ENCODE measurements around the gene ALPG. TPM values are rescaled to one million over a fixed set of nuclear protein-coding genes. Genes with fewer than 3 reads are reported as not detected.
"Not testable (repeated sequence)": the region's sequence is repeated elsewhere in the genome, so short reads cannot be mapped to it uniquely, and the experiment has no call there.

ALPG gene
- total RNA-seq, 1 donor from 2014 or later, result not detected

DNA sequence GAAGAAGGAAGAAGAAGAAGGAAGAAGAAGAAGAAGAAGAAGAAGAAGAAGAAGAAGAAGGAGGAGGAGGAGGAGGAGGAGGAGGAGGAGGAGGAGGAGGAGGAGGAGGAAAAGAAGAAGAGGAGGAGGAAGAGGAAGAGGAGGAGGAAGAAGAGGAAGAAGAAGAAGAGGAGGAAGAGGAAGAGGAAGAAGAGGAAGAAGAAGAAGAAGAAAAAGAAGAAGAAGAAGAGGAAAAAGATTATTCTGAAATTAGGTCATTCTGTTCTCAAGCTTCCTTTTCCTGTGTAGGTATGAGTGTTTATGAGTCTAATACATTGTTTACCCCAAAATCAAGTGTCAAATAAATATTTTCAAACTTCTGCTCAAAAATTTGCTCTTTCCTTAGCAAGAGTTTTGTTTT lies 21.6 kb upstream of the ALPG start:
- not testable (repeated sequence) for H3K4me3 ChIP-seq (ENCODE audit: low read length in 3 of 3); H3K4me1 ChIP-seq (ENCODE audit: control insufficient read depth in 3 of 3, insufficient read depth in 3 of 3, low read length in 3 of 3); H3K27ac ChIP-seq (ENCODE audit: low read depth, low read length); H3K36me3 ChIP-seq (ENCODE audit: control insufficient read depth in 3 of 3, insufficient read depth in 3 of 3, low read length in 3 of 3); H3K9me3 ChIP-seq (ENCODE audit: control insufficient read depth in 3 of 3, low read length in 3 of 3); H3K9ac ChIP-seq (ENCODE audit: low read depth in 1 of 3, low read length in 3 of 3)
- peaks cover 62 to 79% (median 70%) of the 10 kb centered on the region in 3 donors for H3K27me3 ChIP-seq (ENCODE audit: control insufficient read depth in 3 of 3, insufficient read depth in 3 of 3, low read length in 3 of 3)

DNA sequence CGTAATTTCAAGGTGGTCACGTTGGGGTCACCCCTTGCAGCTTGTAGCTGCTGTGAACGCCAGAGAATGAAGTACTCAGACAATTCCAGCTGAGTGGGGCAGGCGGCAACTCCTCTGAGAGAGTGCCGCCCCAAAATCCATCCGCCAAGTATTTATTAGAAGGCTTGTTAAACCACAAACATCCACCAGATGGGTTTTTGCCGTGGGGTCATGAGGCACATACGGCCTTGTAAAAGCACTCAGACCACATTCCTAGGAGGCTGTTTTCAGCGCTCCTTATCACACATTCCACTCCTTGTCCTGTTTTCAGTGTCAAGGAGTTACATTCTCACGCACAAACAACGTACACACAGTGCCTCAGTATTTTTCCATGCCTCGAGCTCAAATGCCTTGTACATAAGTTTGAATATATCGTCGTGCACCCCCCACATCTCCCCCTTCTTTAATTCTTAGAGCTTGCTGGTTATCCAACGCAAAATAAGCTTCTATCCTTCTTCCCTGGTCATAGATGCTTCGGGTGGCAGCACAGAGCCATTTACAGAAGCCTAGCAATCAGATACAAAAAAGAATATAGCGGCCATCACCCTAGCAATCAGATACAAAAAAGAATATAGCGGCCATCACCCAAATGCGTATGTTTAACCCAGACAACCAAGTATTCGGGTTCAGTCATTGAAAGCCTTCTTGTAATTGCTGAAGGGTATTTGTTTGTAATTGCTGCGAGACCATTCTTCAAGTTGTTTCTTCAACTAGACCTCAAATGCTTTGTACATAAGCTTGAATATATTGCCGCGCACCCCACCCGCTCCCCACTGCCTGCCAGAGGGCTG lies 20.8 kb upstream of the ALPG start:
- Histone ChIP-seq H3K36me3 (ENCODE audit: control insufficient read depth in 3 of 3, insufficient read depth in 3 of 3, low read length in 3 of 3) (no peaks in the 10 kb centered on the region), H3K27ac (ENCODE audit: low read depth, low read length) (no peak overlapping the region), H3K9ac (ENCODE audit: low read depth in 1 of 3, low read length in 3 of 3) (no peak overlapping the region), H3K4me1 (ENCODE audit: control insufficient read depth in 3 of 3, insufficient read depth in 3 of 3, low read length in 3 of 3) (peaks cover 0 to 5% (median 3%) of the 10 kb centered on the region in 3 donors), H3K9me3 (ENCODE audit: control insufficient read depth in 3 of 3, low read length in 3 of 3) (no peaks in the 10 kb centered on the region), H3K27me3 (ENCODE audit: control insufficient read depth in 3 of 3, insufficient read depth in 3 of 3, low read length in 3 of 3) (peaks cover 69 to 84% (median 78%) of the 10 kb centered on the region in 3 donors), H3K4me3 (ENCODE audit: low read length in 3 of 3) (no peak overlapping the region)

DNA sequence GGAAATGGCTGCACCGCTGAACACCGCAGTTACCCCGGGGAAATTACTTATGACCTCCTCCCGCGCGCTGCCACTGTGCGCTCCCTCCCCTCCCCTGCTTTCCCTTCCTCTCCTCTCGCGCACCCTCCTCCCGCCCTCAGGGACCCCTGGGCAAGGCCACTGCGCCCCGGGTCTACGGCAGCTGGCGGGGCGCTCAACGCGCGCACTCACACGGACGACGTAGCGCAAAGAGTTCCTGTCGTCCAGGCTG lies 20.2 kb upstream of the ALPG start:
- Histone ChIP-seq H3K36me3 (ENCODE audit: control insufficient read depth in 3 of 3, insufficient read depth in 3 of 3, low read length in 3 of 3) (no peaks in the 10 kb centered on the region), H3K9ac (ENCODE audit: low read depth in 1 of 3, low read length in 3 of 3) (no peak overlapping the region), H3K9me3 (ENCODE audit: control insufficient read depth in 3 of 3, low read length in 3 of 3) (no peaks in the 10 kb centered on the region), H3K27ac (ENCODE audit: low read depth, low read length) (no peak overlapping the region), H3K4me3 (ENCODE audit: low read length in 3 of 3) (no peak overlapping the region), H3K4me1 (ENCODE audit: control insufficient read depth in 3 of 3, insufficient read depth in 3 of 3, low read length in 3 of 3) (peaks cover 0 to 5% (median 3%) of the 10 kb centered on the region in 3 donors), H3K27me3 (ENCODE audit: control insufficient read depth in 3 of 3, insufficient read depth in 3 of 3, low read length in 3 of 3) (peaks cover 69 to 82% (median 81%) of the 10 kb centered on the region in 3 donors)

DNA sequence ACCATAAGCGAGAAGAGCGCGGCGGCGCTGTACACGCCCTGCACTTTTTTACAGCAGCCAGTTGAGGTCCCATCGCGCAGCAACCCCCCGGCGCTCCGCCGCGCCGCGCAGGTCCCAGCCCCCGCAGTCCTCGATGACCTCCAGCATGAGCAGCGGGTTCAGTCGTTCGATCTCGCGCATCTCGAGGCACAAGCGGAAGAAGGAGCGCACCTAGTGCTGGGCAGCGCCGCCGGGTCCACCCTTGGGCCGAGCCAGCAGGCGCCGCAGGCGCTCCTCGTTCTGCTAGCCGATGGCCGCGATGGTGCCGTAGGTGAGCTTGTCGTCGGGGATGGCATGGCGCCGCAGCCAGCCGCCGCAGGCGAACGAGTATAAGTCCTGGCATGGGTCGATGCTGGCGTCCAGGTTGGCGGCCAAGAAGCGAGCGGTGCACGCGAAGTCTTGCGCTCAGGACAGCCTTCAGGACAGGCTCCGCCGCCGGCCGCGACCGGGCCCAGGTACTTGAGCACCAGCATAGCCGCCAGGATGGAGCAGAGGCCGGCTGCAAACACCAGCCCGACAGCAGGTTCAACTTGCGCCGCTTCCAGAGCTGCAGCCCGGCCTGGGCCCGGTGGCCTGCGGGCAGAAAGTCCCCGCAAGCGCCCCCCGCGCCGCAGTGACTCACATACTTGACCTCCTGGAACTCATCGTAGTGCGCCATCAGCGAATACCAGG lies 19.7 kb upstream of the ALPG start:
- H3K9ac ChIP-seq (ENCODE audit: low read depth in 1 of 3, low read length in 3 of 3), result no peak overlapping the region
- H3K36me3 ChIP-seq (ENCODE audit: control insufficient read depth in 3 of 3, insufficient read depth in 3 of 3, low read length in 3 of 3), result no peaks in the 10 kb centered on the region
- peaks cover 65 to 78% (median 76%) of the 10 kb centered on the region in 3 donors for H3K27me3 ChIP-seq (ENCODE audit: control insufficient read depth in 3 of 3, insufficient read depth in 3 of 3, low read length in 3 of 3)
- H3K4me1 ChIP-seq (ENCODE audit: control insufficient read depth in 3 of 3, insufficient read depth in 3 of 3, low read length in 3 of 3), result peaks cover 0 to 5% (median 3%) of the 10 kb centered on the region in 3 donors
- H3K27ac ChIP-seq (ENCODE audit: low read depth, low read length), result no peak overlapping the region
- H3K4me3 ChIP-seq (ENCODE audit: low read length in 3 of 3), result peak overlapping the region in 1 of 3 donors; percentile 22
- no peaks in the 10 kb centered on the region for H3K9me3 ChIP-seq (ENCODE audit: control insufficient read depth in 3 of 3, low read length in 3 of 3)

DNA sequence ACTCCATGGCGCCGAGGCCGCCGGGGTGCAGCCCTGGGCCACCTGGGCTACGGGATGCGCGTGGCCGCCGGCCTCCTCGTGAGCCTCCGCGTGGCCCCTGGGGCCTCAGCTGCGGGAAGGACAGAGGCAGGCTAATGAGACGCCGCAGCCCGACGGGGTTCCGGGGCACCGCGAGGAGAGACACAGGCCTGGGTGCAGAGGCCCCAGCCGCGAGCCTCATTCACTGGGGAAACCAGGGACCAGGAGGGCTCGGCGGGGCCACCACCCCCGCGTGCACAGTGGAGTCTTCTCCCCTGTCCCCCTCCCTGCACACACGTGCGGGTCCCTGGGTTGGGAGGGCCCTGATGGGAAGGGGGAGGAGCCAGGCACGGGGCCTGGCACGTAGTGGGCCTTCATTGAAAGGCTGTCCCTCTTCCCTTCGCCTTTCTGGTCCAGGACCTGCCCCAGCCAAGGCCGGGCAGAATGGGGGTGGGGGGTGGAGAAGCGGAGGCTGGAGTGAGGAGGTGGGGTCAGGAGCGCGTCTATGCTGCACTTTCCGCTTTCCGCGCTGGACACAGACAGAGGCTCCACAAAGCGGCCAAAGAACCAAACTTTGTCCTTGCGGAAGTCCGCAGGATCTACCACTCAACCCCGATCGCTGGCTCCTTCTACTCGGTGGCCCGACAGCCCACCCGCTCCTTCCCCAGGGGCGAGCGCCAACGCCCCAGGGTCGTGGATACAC lies 19.0 kb upstream of the ALPG start:
- peaks cover 58 to 73% (median 70%) of the 10 kb centered on the region in 3 donors for H3K27me3 ChIP-seq (ENCODE audit: control insufficient read depth in 3 of 3, insufficient read depth in 3 of 3, low read length in 3 of 3)
- no peaks in the 10 kb centered on the region for H3K9me3 ChIP-seq (ENCODE audit: control insufficient read depth in 3 of 3, low read length in 3 of 3)
- H3K4me1 ChIP-seq (ENCODE audit: control insufficient read depth in 3 of 3, insufficient read depth in 3 of 3, low read length in 3 of 3), result peaks cover 0 to 5% (median 3%) of the 10 kb centered on the region in 3 donors
- H3K36me3 ChIP-seq (ENCODE audit: control insufficient read depth in 3 of 3, insufficient read depth in 3 of 3, low read length in 3 of 3), result no peaks in the 10 kb centered on the region
- H3K27ac ChIP-seq (ENCODE audit: low read depth, low read length), result no peak overlapping the region
- H3K4me3 ChIP-seq (ENCODE audit: low read length in 3 of 3), result no peak overlapping the region
- no peak overlapping the region for H3K9ac ChIP-seq (ENCODE audit: low read depth in 1 of 3, low read length in 3 of 3)

DNA sequence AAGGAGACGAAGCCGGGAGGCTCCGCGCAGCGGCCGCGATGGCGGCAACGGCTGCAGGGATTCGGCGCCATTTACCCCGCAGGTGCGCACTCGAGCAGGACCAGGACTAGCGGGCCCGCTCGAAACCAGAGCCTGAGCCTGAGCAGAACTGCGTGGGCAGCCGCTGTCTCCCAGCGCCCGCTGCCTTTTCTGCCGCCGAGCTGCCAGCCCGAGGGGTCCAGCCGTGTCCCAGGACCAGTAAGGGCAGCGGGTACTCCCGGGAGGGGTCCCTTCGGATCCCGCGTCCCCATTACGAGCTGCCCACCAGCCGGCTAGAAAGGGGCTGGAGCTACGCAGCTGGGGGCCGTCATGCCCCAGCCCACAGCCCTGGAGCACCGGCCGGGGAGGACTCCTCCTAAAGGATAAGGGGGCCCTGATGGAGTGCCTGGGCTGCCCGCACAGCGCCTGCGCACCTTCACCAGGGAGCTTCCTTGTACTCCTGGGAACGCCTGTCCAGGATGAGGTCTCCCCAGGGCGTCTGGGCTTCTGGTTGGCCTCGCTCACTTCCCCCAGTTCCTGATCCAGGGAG lies 18.2 kb upstream of the ALPG start:
- H3K9ac ChIP-seq (ENCODE audit: low read depth in 1 of 3, low read length in 3 of 3), result no peak overlapping the region
- H3K4me3 ChIP-seq (ENCODE audit: low read length in 3 of 3), result no peak overlapping the region
- H3K27me3 ChIP-seq (ENCODE audit: control insufficient read depth in 3 of 3, insufficient read depth in 3 of 3, low read length in 3 of 3), result peaks cover 53 to 68% (median 63%) of the 10 kb centered on the region in 3 donors
- H3K36me3 ChIP-seq (ENCODE audit: control insufficient read depth in 3 of 3, insufficient read depth in 3 of 3, low read length in 3 of 3), result no peaks in the 10 kb centered on the region
- no peaks in the 10 kb centered on the region for H3K9me3 ChIP-seq (ENCODE audit: control insufficient read depth in 3 of 3, low read length in 3 of 3)
- no peak overlapping the region for H3K27ac ChIP-seq (ENCODE audit: low read depth, low read length)
- H3K4me1 ChIP-seq (ENCODE audit: control insufficient read depth in 3 of 3, insufficient read depth in 3 of 3, low read length in 3 of 3), result peaks cover 0 to 5% (median 3%) of the 10 kb centered on the region in 3 donors

DNA sequence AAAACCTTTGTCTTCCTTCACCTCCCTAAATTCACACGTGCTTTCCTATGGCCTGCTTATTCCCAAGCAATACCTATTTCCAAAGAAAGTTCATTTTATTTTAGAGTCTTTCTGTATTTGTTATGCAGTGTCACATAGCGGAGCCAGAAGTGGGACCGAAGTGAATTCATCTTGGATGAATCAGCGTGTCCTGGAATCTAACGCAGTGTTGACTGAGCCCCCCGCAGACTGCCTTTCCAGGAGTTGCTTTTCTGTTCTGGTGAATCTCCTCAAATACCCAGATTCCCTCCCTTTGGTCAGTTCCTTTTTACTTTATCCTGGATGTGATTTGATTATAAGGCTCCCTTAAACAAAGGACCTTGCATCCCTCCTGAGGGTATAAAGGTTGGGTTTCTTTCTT lies 17.3 kb upstream of the ALPG start:
- Histone ChIP-seq H3K27me3 (ENCODE audit: control insufficient read depth in 3 of 3, insufficient read depth in 3 of 3, low read length in 3 of 3) (peaks cover 49 to 60% (median 57%) of the 10 kb centered on the region in 3 donors), H3K9me3 (ENCODE audit: control insufficient read depth in 3 of 3, low read length in 3 of 3) (no peaks in the 10 kb centered on the region), H3K9ac (ENCODE audit: low read depth in 1 of 3, low read length in 3 of 3) (no peak overlapping the region), H3K27ac (ENCODE audit: low read depth, low read length) (no peak overlapping the region), H3K4me3 (ENCODE audit: low read length in 3 of 3) (no peak overlapping the region), H3K4me1 (ENCODE audit: control insufficient read depth in 3 of 3, insufficient read depth in 3 of 3, low read length in 3 of 3) (peaks cover 0 to 5% (median 3%) of the 10 kb centered on the region in 3 donors), H3K36me3 (ENCODE audit: control insufficient read depth in 3 of 3, insufficient read depth in 3 of 3, low read length in 3 of 3) (no peaks in the 10 kb centered on the region)

DNA sequence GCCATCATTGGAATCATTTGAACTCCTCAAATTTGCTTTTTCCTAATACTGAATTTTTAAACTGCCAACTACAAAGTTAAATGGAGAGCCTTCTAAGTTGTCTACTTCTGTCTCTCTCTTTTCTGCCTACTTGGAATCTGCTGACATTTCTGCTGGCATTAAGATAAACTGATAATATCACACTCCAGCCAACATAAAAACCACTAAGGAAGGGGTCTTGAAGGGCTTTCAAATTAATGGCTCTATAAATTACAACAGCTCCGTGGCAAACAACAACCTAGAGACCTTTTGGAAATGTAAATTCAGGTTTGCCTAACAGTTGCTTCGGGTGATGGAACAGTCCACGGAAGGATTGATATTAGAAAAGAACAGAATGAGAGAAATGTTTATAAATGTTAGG lies 16.0 kb upstream of the ALPG start:
- Histone ChIP-seq H3K9ac (ENCODE audit: low read depth in 1 of 3, low read length in 3 of 3) (no peak overlapping the region), H3K9me3 (ENCODE audit: control insufficient read depth in 3 of 3, low read length in 3 of 3) (no peaks in the 10 kb centered on the region), H3K4me1 (ENCODE audit: control insufficient read depth in 3 of 3, insufficient read depth in 3 of 3, low read length in 3 of 3) (peaks cover 0 to 5% (median 3%) of the 10 kb centered on the region in 3 donors), H3K36me3 (ENCODE audit: control insufficient read depth in 3 of 3, insufficient read depth in 3 of 3, low read length in 3 of 3) (no peaks in the 10 kb centered on the region), H3K27ac (ENCODE audit: low read depth, low read length) (no peak overlapping the region), H3K4me3 (ENCODE audit: low read length in 3 of 3) (no peak overlapping the region), H3K27me3 (ENCODE audit: control insufficient read depth in 3 of 3, insufficient read depth in 3 of 3, low read length in 3 of 3) (peaks cover 41 to 55% (median 50%) of the 10 kb centered on the region in 3 donors)

DNA sequence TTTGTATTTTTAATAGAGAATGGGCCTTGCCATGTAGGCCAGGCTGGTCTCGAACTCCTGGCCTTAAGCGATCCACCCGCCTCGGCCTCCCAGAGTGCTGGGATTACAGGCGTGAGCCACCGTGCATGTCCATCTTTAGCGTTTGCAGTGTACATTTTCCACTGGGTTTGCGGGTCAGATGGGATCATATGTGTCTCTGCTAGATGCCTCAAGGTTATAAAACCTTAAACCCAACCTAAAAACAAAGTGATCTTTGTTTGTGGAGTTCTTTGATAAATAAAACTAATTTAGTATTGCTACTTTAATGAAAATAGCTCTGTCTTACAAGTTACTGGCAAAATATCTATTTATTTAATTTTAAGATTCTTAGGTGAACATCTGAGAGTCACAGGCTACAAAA lies 13.1 kb upstream of the ALPG start:
- Histone ChIP-seq H3K9me3 (ENCODE audit: control insufficient read depth in 3 of 3, low read length in 3 of 3) (no peaks in the 10 kb centered on the region), H3K36me3 (ENCODE audit: control insufficient read depth in 3 of 3, insufficient read depth in 3 of 3, low read length in 3 of 3) (no peaks in the 10 kb centered on the region), H3K4me3 (ENCODE audit: low read length in 3 of 3) (no peak overlapping the region), H3K4me1 (ENCODE audit: control insufficient read depth in 3 of 3, insufficient read depth in 3 of 3, low read length in 3 of 3) (no peaks in the 10 kb centered on the region), H3K27me3 (ENCODE audit: control insufficient read depth in 3 of 3, insufficient read depth in 3 of 3, low read length in 3 of 3) (peaks cover 18 to 32% (median 22%) of the 10 kb centered on the region in 3 donors), H3K9ac (ENCODE audit: low read depth in 1 of 3, low read length in 3 of 3) (no peak overlapping the region), H3K27ac (ENCODE audit: low read depth, low read length) (no peak overlapping the region)
